Retinal pigment epithelial cell (primary cell): Measurements from ENCODE around the gene PRKAG2.
"Not testable (repeated sequence)": the region's sequence is repeated elsewhere in the genome, so short reads cannot be mapped to it uniquely, and the experiment has no call there.

Source experiments
- DNase-seq: peaks from one replicate; pipeline ENCODE4 v3.0.0-alpha.2; 2010; ENCODE audit warnings: low read depth
- H3K4me3 ChIP-seq: 2 replicates; pipeline ENCODE4 v1.5.1; 2011; ENCODE audit warnings: mild to moderate bottlenecking, low read length, control low read depth, moderate library complexity
- TF ChIP-seq, protein P1 (sequence below): conservative IDR thresholded peaks from 2 replicates; pipeline ENCODE4 v1.5.1; 2011; ENCODE audit warnings: low read depth, low read length, control low read depth, inconsistent platforms

Gene PRKAG2

DNA sequence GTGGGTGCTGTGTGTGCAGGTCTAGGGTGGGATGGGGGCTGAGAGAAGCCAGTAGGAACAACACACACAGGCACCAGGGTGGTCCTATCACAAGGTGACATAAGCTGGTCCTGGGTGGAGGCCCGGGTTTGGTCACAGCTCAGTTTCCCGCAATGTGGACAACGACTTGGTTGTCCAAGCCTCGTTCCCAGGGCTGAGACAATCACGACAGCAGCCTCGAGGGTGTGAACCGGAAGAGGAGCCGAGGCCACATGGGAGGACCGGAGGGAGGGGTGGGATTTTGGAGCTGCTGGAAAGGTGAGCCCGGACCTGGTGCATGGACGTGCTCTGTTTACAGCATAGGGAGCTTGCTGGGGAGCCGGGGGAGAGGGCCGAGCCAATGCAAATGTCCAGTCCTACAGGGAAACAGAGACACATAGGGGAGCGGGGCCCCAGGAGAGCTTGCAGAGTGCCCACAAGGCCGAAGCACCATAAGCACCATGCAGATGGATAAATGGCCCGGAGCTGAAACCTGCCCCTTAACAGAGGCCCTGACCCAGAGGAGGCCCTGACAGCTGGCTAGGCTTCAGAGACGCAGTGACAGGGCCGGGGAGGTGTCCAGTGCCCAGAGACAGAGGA is 92.8 kb downstream of the PRKAG2 start:
- no peak for DNase-seq
- H3K4me3 ChIP-seq: no peak overlapping the region
- TF ChIP-seq, protein P1, sequence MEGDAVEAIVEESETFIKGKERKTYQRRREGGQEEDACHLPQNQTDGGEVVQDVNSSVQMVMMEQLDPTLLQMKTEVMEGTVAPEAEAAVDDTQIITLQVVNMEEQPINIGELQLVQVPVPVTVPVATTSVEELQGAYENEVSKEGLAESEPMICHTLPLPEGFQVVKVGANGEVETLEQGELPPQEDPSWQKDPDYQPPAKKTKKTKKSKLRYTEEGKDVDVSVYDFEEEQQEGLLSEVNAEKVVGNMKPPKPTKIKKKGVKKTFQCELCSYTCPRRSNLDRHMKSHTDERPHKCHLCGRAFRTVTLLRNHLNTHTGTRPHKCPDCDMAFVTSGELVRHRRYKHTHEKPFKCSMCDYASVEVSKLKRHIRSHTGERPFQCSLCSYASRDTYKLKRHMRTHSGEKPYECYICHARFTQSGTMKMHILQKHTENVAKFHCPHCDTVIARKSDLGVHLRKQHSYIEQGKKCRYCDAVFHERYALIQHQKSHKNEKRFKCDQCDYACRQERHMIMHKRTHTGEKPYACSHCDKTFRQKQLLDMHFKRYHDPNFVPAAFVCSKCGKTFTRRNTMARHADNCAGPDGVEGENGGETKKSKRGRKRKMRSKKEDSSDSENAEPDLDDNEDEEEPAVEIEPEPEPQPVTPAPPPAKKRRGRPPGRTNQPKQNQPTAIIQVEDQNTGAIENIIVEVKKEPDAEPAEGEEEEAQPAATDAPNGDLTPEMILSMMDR: no peak

DNA sequence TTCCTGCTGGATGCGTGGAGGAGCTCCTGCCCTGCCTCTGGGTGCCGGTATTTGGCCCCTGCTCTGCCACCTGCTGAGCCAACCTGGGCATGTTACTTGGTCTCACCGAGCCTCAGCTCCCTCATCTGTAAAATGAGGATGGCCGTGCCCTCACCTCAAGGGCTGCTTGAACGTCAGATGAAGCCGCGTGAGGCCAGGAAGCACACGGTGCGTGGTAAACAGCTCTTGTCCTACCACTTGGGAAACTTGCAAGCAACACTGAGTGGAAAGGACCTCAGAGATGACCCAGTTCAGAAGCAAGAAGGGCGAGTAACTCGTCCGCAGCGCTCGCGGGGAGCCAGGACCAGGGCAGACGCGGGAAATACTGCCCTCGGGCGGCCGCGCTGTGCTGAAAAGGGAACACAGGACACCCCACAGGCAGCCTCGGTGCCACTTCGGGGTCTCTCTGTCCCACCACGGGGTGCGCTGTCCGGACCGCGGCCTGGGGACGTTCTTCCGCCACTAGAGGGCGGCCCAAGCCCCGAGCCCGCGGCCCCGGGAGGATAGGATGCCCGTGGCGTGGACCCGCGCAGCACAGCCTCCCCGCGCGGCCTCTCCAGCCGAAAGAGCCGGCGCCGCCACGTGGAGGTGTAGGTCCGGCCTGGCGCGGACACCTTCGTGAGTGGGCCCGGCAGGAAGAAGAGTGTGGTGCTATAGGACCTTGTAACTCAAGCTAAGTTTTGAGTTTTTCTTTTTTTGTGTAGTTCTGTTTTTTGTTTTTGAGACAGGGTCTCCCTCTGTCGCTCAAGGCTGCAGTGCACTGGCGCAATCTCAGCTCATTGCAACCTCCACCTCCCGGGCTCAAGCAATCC is 94.1 kb downstream of the PRKAG2 start:
- peak; percentile 8 for DNase-seq
- H3K4me3 ChIP-seq: peak overlapping the region; percentile 21
- TF ChIP-seq, protein P1: peak; percentile 89

DNA sequence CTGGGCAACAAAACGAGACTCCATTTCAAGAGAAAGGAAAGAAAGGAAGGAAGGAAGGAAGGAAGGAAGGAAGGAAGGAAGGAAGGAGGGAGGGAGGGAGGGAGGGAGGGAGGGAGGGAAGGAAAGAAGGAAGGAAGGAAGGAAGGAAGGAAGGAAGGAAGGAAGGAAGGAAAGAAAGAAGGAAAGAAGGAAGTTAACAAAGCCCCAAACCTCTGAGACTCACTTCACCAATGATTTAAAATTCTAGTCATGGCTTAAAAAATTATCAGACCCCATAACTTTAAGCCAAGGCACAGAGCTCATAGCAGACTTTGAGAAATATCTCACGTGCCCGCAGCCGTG is 94.7 kb downstream of the PRKAG2 start:
- DNase-seq, H3K4me3 ChIP-seq: not testable (repeated sequence)

DNA sequence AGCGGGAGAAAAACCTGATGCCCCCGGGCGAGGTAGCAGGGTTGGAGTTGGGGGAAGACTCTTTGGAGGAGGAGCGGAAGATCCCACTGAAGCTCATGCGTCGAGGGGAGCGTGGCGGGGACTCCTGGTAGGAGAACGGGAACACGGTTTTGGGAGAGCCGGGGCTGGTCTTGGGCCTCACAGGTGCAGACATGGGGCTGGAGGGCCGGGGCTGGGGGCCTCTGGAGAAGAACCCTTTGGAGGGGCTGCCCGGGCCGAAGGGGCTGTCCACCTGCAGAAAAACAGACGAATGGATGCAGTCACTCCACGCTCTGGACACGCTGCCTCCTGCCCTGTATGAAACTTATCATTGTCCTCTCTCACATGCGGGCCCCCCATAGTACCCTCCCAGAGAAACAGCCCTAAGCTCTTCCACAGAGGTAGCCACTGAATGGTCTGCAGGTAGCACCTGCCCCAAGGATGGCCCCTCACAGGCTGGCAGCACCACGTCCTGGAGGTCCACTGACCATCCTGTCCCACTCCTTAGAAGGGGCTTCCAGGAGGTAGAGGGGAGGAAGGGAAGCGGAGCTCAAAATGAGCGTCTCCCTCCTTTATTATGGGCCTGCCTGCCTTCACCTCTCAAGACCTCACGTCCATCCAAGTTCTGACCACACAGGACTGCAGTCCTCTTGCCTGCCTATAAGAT is 95.6 kb downstream of the PRKAG2 start:
- DNase-seq: no peak
- TF ChIP-seq, protein P1: no peak
- no peak overlapping the region for H3K4me3 ChIP-seq

DNA sequence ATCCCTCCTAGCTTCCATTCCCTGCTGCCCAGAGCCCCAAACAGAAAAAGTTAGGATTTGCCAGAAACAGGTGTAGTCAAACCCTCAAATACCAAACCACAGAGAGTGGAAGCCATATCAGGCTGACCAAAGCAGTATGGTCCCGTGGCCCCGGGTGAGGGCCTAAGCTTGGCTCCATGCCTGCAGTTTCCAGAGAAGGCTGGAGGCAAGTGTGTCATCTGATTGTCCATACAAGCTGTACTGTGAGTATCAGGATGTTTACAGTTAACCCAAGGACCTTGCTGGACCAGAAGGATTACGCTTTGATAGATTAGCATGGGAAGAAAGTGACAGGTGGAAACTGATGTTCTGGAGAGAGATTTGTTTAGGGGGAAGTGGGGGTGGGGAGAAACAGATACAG is 96.3 kb downstream of the PRKAG2 start:
- H3K4me3 ChIP-seq: no peak overlapping the region
- DNase-seq: no peak
- TF ChIP-seq, protein P1: no peak

DNA sequence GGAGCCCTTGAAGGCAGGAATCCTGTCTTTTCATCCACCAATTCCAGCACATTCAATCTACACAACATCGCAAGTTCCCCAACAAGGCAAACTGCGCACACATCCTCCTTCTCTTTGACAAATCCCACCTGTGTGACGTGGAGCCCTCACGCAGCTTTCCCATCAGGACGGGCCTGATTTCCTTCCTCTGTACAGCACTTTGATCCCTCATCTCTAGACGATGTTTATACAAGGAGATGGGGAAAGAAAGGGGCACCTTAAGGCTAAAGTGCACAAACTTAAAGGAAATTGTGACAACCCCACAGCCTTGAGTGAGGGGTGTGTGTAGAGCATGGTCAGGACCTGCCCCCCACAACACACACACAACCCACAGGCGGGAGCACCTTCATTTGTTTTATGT is 97.2 kb downstream of the PRKAG2 start:
- DNase-seq: no peak
- H3K4me3 ChIP-seq: no peak overlapping the region
- TF ChIP-seq, protein P1: no peak

DNA sequence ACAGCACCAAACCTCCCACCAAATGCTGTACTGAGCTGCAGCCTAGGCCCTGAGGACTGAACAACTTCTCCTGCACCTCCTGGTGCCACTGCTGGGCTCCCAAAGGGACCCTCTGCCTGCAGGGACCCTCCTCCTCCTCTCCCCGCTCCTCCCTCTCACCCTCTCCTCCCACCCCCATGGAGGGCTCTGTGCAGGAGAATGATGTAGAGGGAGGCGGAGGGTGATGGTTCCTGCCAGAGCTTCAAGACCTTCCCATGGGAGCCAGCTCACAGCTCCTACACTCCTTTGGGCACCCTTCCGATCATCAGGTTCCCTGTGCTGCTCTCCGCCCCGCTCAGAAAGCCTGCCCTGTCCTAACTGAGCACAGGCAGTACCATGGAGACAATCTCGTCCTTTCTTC is 97.7 kb downstream of the PRKAG2 start:
- TF ChIP-seq, protein P1: no peak
- DNase-seq: no peak

More for the DNA sequence above, 97.7 kb downstream of the PRKAG2 start:
- H3K4me3 ChIP-seq: no peak overlapping the region
